ENCODE measurements around the gene CCDC150.

GRCh38 chr2:196649202-196649601, 9.7 kb downstream of the CCDC150 start:
- TF ChIP-seq, protein P1, sequence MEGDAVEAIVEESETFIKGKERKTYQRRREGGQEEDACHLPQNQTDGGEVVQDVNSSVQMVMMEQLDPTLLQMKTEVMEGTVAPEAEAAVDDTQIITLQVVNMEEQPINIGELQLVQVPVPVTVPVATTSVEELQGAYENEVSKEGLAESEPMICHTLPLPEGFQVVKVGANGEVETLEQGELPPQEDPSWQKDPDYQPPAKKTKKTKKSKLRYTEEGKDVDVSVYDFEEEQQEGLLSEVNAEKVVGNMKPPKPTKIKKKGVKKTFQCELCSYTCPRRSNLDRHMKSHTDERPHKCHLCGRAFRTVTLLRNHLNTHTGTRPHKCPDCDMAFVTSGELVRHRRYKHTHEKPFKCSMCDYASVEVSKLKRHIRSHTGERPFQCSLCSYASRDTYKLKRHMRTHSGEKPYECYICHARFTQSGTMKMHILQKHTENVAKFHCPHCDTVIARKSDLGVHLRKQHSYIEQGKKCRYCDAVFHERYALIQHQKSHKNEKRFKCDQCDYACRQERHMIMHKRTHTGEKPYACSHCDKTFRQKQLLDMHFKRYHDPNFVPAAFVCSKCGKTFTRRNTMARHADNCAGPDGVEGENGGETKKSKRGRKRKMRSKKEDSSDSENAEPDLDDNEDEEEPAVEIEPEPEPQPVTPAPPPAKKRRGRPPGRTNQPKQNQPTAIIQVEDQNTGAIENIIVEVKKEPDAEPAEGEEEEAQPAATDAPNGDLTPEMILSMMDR (conservative IDR thresholded peaks at IDR 0.05; ENCODE audit: low read depth, low read length) = no peak
- TF ChIP-seq EZH2 (IDR thresholded peaks at IDR 0.05; ENCODE audit: borderline replicate concordance, low read depth, low read length, poor library complexity, severe bottlenecking) = no peak
